Measurements from ENCODE around the gene MARVELD2.

The MARVELD2 gene

GRCh38 chr5:69493396-69494133, 78.6 kb downstream of the MARVELD2 start:
- peak overlapping the region; percentile 90 for H3K27ac ChIP-seq
- TF ChIP-seq CTCF (IDR thresholded peaks at IDR 0.05): no peak

All from 22Rv1 (cell line).